SK-N-SH (cell line): ENCODE results near the gene TULP4. TPM values are rescaled to one million over a fixed set of nuclear protein-coding genes. Genes with fewer than 3 reads are reported as not detected.

Experiments
- CTCF ChIA-PET: fragments of 300-600, 350-600 bp; formaldehyde crosslinking; extraction: SDS; loops from one replicate; lab custom pipeline; 2021; lab: Yijun Ruan, JAX
- POLR2A ChIA-PET: fragments of 350-600 bp; sonication (Branson Sonifier 250); formaldehyde crosslinking; extraction: SDS; loops from one replicate; lab custom pipeline; 2020; ENCODE audit warnings: antibody characterized with exemption, inconsistent platforms; lab: Yijun Ruan, JAX
- DNase-seq: peaks from one replicate; pipeline ENCODE4 v3.0.0; 2012
- H2AFZ ChIP-seq: fragments of 200-600 bp; sonication (generic); 2 replicates; pipeline ENCODE4 v1.8.1; 2016; ENCODE audit warnings: antibody characterized with exemption, mild to moderate bottlenecking, low read depth
- H3F3A ChIP-seq: fragments of 200-600 bp; sonication (generic); replicated peaks from 2 replicates; pipeline ENCODE3; 2016; ENCODE audit warnings: antibody characterized with exemption, mild to moderate bottlenecking; ENCODE audit not compliant: insufficient read depth
- H3K27ac ChIP-seq, 2 experiments: fragments of 200-500 bp in 1 of 2; fragments of 200-600 bp in 1 of 2; sonication (Bioruptor generic) in 1 of 2; sonication (generic), shearing (Covaris generic) in 1 of 2; 2 replicates each; pipeline versions ENCODE4 v1.5.1 to v1.6.1; 2014 to 2016; ENCODE audit warnings: low read depth in 2 of 2, inconsistent platforms in 1 of 2, low read length in 1 of 2, mild to moderate bottlenecking in 1 of 2, mixed read lengths in 1 of 2
- H3K27me3 ChIP-seq: fragments of 200-600 bp; sonication (generic), shearing (Covaris generic); 2 replicates; pipeline ENCODE4 v1.6.1; 2016; ENCODE audit warnings: mixed run types; ENCODE audit not compliant: insufficient read depth
- H3K36me3 ChIP-seq, 2 experiments: fragments of 200-500 bp in 1 of 2; fragments of 200-600 bp in 1 of 2; sonication (Bioruptor generic) in 1 of 2; sonication (generic) in 1 of 2; replicated peaks in 1 of 2; 2 replicates each; pipeline versions ENCODE3 to v1.5.1; 2014 to 2016; ENCODE audit warnings: low read length in 1 of 2, mild to moderate bottlenecking in 1 of 2; ENCODE audit not compliant: insufficient read depth in 2 of 2, control insufficient read depth in 1 of 2
- H3K4me1 ChIP-seq, 2 experiments: fragments of 200-500 bp in 1 of 2; fragments of 200-600 bp in 1 of 2; sonication (Bioruptor generic) in 1 of 2; sonication (generic), shearing (Covaris generic) in 1 of 2; 2 replicates each; pipeline versions ENCODE4 v1.5.1 to v1.6.1; 2014 to 2016; ENCODE audit warnings: low read depth in 1 of 2, low read length in 1 of 2, mixed run types in 1 of 2; ENCODE audit not compliant: insufficient read depth in 2 of 2, control insufficient read depth in 1 of 2
- H3K4me2 ChIP-seq: fragments of 200-600 bp; sonication (generic), shearing (Covaris generic); 2 replicates; pipeline ENCODE4 v1.6.1; 2017; ENCODE audit warnings: mixed run types
- H3K4me3 ChIP-seq, 2 experiments: fragments of 200-500 bp in 1 of 2; fragments of 200-600 bp in 1 of 2; sonication (Bioruptor generic) in 1 of 2; sonication (generic), shearing (Covaris generic) in 1 of 2; 2 replicates each; pipeline versions ENCODE4 v1.5.1 to v1.8.1; 2014 to 2016; ENCODE audit warnings: low read depth in 2 of 2, inconsistent platforms in 1 of 2, low read length in 1 of 2, mild to moderate bottlenecking in 1 of 2, mixed read lengths in 1 of 2, moderate library complexity in 1 of 2
- H3K79me2 ChIP-seq: fragments of 200-600 bp; sonication (generic); 2 replicates; pipeline ENCODE4 v1.8.1; 2017; ENCODE audit warnings: mild to moderate bottlenecking; ENCODE audit not compliant: insufficient read depth
- H3K9ac ChIP-seq: fragments of 200-600 bp; sonication (generic); 2 replicates; pipeline ENCODE4 v1.6.1; 2017; ENCODE audit warnings: mixed run types
- H3K9me2 ChIP-seq: fragments of 200-600 bp; sonication (generic); 2 replicates; pipeline ENCODE4 v1.6.1; 2017; ENCODE audit warnings: mixed run types
- H3K9me3 ChIP-seq: fragments of 200-600 bp; sonication (generic); 2 replicates; pipeline ENCODE4 v1.6.1; 2017; ENCODE audit warnings: mixed run types, mild to moderate bottlenecking, moderate library complexity
- H4K20me1 ChIP-seq: fragments of 200-600 bp; sonication (generic); 2 replicates; pipeline ENCODE4 v1.6.1; 2017; ENCODE audit warnings: mild to moderate bottlenecking, mixed run types; ENCODE audit not compliant: insufficient read depth
- CHD2 ChIP-seq: fragments of 150-350 bp; IDR thresholded peaks from 2 replicates; pipeline ENCODE4 v1.6.1; 2018; ENCODE audit warnings: low read length; ENCODE audit not compliant: partially characterized antibody
- EP300 ChIP-seq, 2 experiments: IDR thresholded peaks; 2 replicates each; pipeline versions ENCODE4 v1.4.0 to v1.6.1; 2012; ENCODE audit warnings: borderline replicate concordance in 1 of 2, low read depth in 1 of 2, low read length in 1 of 2
- EZH2phosphoT487 ChIP-seq: fragments of 200-600 bp; sonication (generic); IDR thresholded peaks from 2 replicates; pipeline ENCODE4 v1.6.1; 2017; ENCODE audit warnings: low read depth, mixed run types, mild to moderate bottlenecking, antibody characterized with exemption, moderate library complexity, borderline replicate concordance
- FOXM1 ChIP-seq: IDR thresholded peaks from 2 replicates; pipeline ENCODE4 v1.4.0; 2012; ENCODE audit warnings: low read depth, mild to moderate bottlenecking
- GABPA ChIP-seq: IDR thresholded peaks from 2 replicates; pipeline ENCODE4 v1.4.0; 2012; ENCODE audit warnings: low read depth, mild to moderate bottlenecking
- IRF3 ChIP-seq: fragments of 150-350 bp; IDR thresholded peaks from 2 replicates; pipeline ENCODE4 v1.6.1; 2016; ENCODE audit warnings: mild to moderate bottlenecking, low read depth, low read length
- JUND ChIP-seq: IDR thresholded peaks from 2 replicates; pipeline ENCODE4 v1.4.0; 2012
- MEF2A ChIP-seq: IDR thresholded peaks from 2 replicates; pipeline ENCODE4 v1.4.0; 2012; ENCODE audit warnings: low read depth, borderline replicate concordance
- NFIC ChIP-seq: IDR thresholded peaks from 2 replicates; pipeline ENCODE4 v1.4.0; 2012; ENCODE audit warnings: borderline replicate concordance
- POLR2AphosphoS5 ChIP-seq: IDR thresholded peaks from 2 replicates; pipeline ENCODE4 v1.6.1; 2012; ENCODE audit warnings: low read depth, low read length
- RAD21 ChIP-seq: IDR thresholded peaks from 2 replicates; pipeline ENCODE4 v1.6.1; 2012; ENCODE audit warnings: mild to moderate bottlenecking, low read length
- RCOR1 ChIP-seq: fragments of 150-350 bp; IDR thresholded peaks from 2 replicates; pipeline ENCODE4 v1.6.1; 2017; ENCODE audit warnings: antibody characterized with exemption, low read length
- REST ChIP-seq: IDR thresholded peaks from 2 replicates; pipeline ENCODE4 v1.6.1; 2012; ENCODE audit warnings: mild to moderate bottlenecking, low read depth, low read length, moderate library complexity
- RFX5 ChIP-seq: IDR thresholded peaks from 2 replicates; pipeline ENCODE4 v1.6.1; 2012; ENCODE audit warnings: mild to moderate bottlenecking, improper control_type of control experiment, low read length
- RXRA ChIP-seq: IDR thresholded peaks from 2 replicates; pipeline ENCODE4 v1.4.0; 2012; ENCODE audit warnings: low read depth, mild to moderate bottlenecking, borderline replicate concordance
- SMC3 ChIP-seq: IDR thresholded peaks from 2 replicates; pipeline ENCODE4 v1.6.1; 2012; ENCODE audit warnings: low read depth, low read length, improper control_type of control experiment
- USF1 ChIP-seq: IDR thresholded peaks from 2 replicates; pipeline ENCODE4 v1.4.0; 2012; ENCODE audit warnings: low read depth, borderline replicate concordance
- WGBS: methylation state at CpG from one replicate; pipeline ENCODE4 v1.1.6; 2017; ENCODE audit warnings: low lambda C conversion rate; 5-methylcytosine and 5-hydroxymethylcytosine counted together
- polyA plus RNA-seq, 3 experiments: library from polyadenylated mRNA; depleted of rRNA; stranded (reverse); fragments of >200 nt; gene quantifications; 2 replicates each; pipeline ENCODE4 v1.2.3, GENCODE V29; 2012

TULP4 gene
- polyA plus RNA-seq, 1 of the 3 experiments (the other 2 are of a cell fraction), result 5.9 TPM

DNA sequence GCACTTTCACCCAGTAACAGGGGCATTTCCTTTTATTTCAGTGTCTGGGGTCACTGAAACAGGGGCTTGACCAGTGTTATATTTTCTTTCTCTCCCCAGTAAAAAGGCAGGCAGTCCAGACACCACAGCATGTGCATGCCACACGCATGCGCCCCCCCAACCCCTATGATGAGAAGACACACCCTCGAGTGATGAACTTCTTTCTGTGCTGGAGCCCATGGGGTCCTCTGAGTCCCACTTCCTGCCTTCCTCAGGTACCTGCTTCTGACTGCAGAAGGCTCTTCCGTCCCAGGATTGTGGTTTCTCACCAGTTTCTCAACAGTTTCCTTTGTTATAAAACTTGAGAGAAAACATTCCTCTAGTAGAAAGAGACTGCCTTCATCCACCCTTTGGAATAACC, 201.9 kb downstream of the TULP4 start:
- Histone ChIP-seq H3K27me3 (no peaks in the 10 kb centered on the region), H3K4me2 (no peak overlapping the region), H3F3A (peaks cover 14% of the 10 kb centered on the region), H3K9me2 (no peaks in the 10 kb centered on the region), H3K36me3 (peaks cover 0 to 12% of the 10 kb centered on the region in 2 experiments), H4K20me1 (no peaks in the 10 kb centered on the region), H3K9me3 (no peaks in the 10 kb centered on the region), H3K79me2 (no peaks in the 10 kb centered on the region), H3K4me1 (peaks cover 5 to 12% of the 10 kb centered on the region in 2 experiments; a peak in 3 of 4 replicates), H3K9ac (no peak overlapping the region), H3K4me3 (no peak overlapping the region), H2AFZ (no peak overlapping the region), H3K27ac (no peak overlapping the region)
- ChIA-PET CTCF (interaction anchor here (4.6 kb wide), 1 partner anchor 293 kb away, joined by 22 read pairs; no protein-coding TSS in a partner anchor), POLR2A (no interaction called here)
- 83% methylated on average over 4 of the region's 4 CpGs for WGBS
- no peak for DNase-seq
- no peak for TF ChIP-seq JUND
- no peak for TF ChIP-seq IRF3
- TF ChIP-seq EZH2phosphoT487, result no peak
- no peak for TF ChIP-seq NFIC
- no peak for TF ChIP-seq MEF2A
- no peak for TF ChIP-seq RXRA
- TF ChIP-seq FOXM1, result no peak
- TF ChIP-seq RAD21, result no peak
- no peak for TF ChIP-seq POLR2AphosphoS5
- TF ChIP-seq RFX5, result no peak
- no peak for TF ChIP-seq CHD2
- no peak for TF ChIP-seq SMC3
- no peak for TF ChIP-seq RCOR1
- no peak for TF ChIP-seq EP300 (IDR thresholded peaks at IDR 0.05; ENCODE audit: borderline replicate concordance in 1 of 2, low read depth in 1 of 2, low read length in 1 of 2)
- TF ChIP-seq REST, result no peak
- TF ChIP-seq USF1, result no peak
- TF ChIP-seq GABPA, result no peak
